Endothelial cell of umbilical vein (primary cell): Measurements from ENCODE around the gene AP3S2. TPM values are rescaled to one million over a fixed set of nuclear protein-coding genes. Genes with fewer than 3 reads are reported as not detected.

Source experiments
- BruUV-seq: library from RNA; stranded (reverse); fragments of 400-500 nt; replicated peaks from 2 replicates; lab custom pipeline; 2021; lab: Mats Ljungman, UMichigan
- CTCF ChIA-PET: fragments of 300-600, 350-600 bp; sonication (Branson Sonifier 250); formaldehyde crosslinking; loops from one replicate; lab custom pipeline; 2021; ENCODE audit warnings: antibody characterized with exemption, inconsistent platforms; lab: Charles Lee
- POLR2A ChIA-PET: fragments of 300-600, 350-600 bp; sonication (Branson Sonifier 250); formaldehyde crosslinking; loops from one replicate; lab custom pipeline; 2021; ENCODE audit warnings: antibody characterized with exemption, inconsistent platforms; lab: Charles Lee
- DNase-seq: peaks from one replicate; pipeline ENCODE4 v3.0.0-alpha.2; 2011; ENCODE audit warnings: low read depth, low spot score
- FAIRE-seq: peaks from 2 replicates; lab custom pipeline; 2011; peaks lifted over from hg19 to GRCh38; lab: Jason Lieb, UNC
- H2AFZ ChIP-seq: 2 replicates; pipeline ENCODE4 v1.6.0; 2012; ENCODE audit warnings: low read depth, low read length, control low read depth, inconsistent platforms
- H3K27ac ChIP-seq: 2 replicates; pipeline ENCODE4 v1.5.1; 2011; ENCODE audit warnings: low read depth, mild to moderate bottlenecking, control low read depth, low read length, moderate library complexity; ENCODE audit not compliant: insufficient read depth
- H3K27me3 ChIP-seq, 2 experiments: 2 replicates each; pipeline versions ENCODE4 v1.6.0 to v1.6.1; 2011; ENCODE audit warnings: low read length in 2 of 2, mixed read lengths in 1 of 2; ENCODE audit not compliant: control insufficient read depth in 2 of 2, insufficient read depth in 2 of 2
- H3K36me3 ChIP-seq, 2 experiments: 2 replicates in 1 of 2; 3 replicates in 1 of 2; pipeline ENCODE4 v1.5.1; 2011; ENCODE audit warnings: low read length in 2 of 2, mild to moderate bottlenecking in 1 of 2, moderate library complexity in 1 of 2; ENCODE audit not compliant: control insufficient read depth in 2 of 2, insufficient read depth in 2 of 2; ENCODE audit errors: extremely low read depth in 1 of 2
- H3K4me1 ChIP-seq: 3 replicates; pipeline ENCODE4 v1.5.1; 2011; ENCODE audit warnings: mild to moderate bottlenecking, low read length; ENCODE audit not compliant: control insufficient read depth, insufficient read depth; ENCODE audit errors: extremely low read depth
- H3K4me2 ChIP-seq: 2 replicates; pipeline ENCODE4 v1.6.1; 2011; ENCODE audit warnings: low read length, control low read depth, mixed read lengths; ENCODE audit not compliant: insufficient read depth
- H3K4me3 ChIP-seq, 3 experiments: fragments of 200-600 bp in 1 of 3; sonication (generic), shearing (Covaris generic) in 1 of 3; replicated peaks in 1 of 3; 2 replicates each; pipeline ENCODE4 v1.5.1; 2011 to 2016; ENCODE audit warnings: control low read depth in 3 of 3, low read length in 3 of 3, mild to moderate bottlenecking in 2 of 3, inconsistent platforms in 1 of 3, low read depth in 1 of 3, moderate library complexity in 1 of 3; ENCODE audit not compliant: insufficient read depth in 1 of 3
- H3K79me2 ChIP-seq: 2 replicates; pipeline ENCODE4 v1.6.0; 2012; ENCODE audit warnings: low read length, inconsistent platforms; ENCODE audit not compliant: control insufficient read depth, insufficient read depth
- H3K9ac ChIP-seq: replicated peaks from 2 replicates; pipeline ENCODE3; 2011; ENCODE audit warnings: low read length, control low read depth; ENCODE audit not compliant: insufficient read depth; ENCODE audit errors: extremely low read depth
- H3K9me1 ChIP-seq: replicated peaks from 3 replicates; pipeline ENCODE4 v1.6.0; 2011; ENCODE audit warnings: mild to moderate bottlenecking, low read length; ENCODE audit not compliant: control insufficient read depth, insufficient read depth; ENCODE audit errors: extremely low read depth
- H3K9me3 ChIP-seq: replicated peaks from 2 replicates; pipeline ENCODE4 v1.5.1; 2012; ENCODE audit warnings: low read length, inconsistent platforms; ENCODE audit not compliant: control insufficient read depth, insufficient read depth
- H4K20me1 ChIP-seq: replicated peaks from 2 replicates; pipeline ENCODE3; 2011; ENCODE audit warnings: mild to moderate bottlenecking, low read length; ENCODE audit not compliant: control insufficient read depth, insufficient read depth; ENCODE audit errors: extremely low read depth
- EZH2 ChIP-seq: IDR thresholded peaks from 2 replicates; pipeline ENCODE4 v1.6.1; 2012; ENCODE audit warnings: borderline replicate concordance, low read depth, mild to moderate bottlenecking, moderate library complexity, low read length, inconsistent platforms; ENCODE audit not compliant: severe bottlenecking
- FOS ChIP-seq: IDR thresholded peaks from 2 replicates; pipeline ENCODE4 v1.6.1; 2011; ENCODE audit warnings: mild to moderate bottlenecking, low read length, moderate library complexity, borderline replicate concordance; ENCODE audit not compliant: insufficient read depth
- GATA2 ChIP-seq: IDR thresholded peaks from 2 replicates; pipeline ENCODE4 v1.7.0; 2011; ENCODE audit warnings: low read depth, mild to moderate bottlenecking, moderate library complexity, mixed read lengths, low read length; ENCODE audit not compliant: insufficient read length, insufficient read depth
- JUN ChIP-seq: IDR thresholded peaks from 2 replicates; pipeline ENCODE4 v1.6.1; 2011; ENCODE audit warnings: borderline replicate concordance, low read depth; ENCODE audit not compliant: insufficient read length, insufficient read depth
- MYC ChIP-seq: IDR thresholded peaks from one replicate; pipeline ENCODE4 v1.6.1; 2011; ENCODE audit warnings: mild to moderate bottlenecking, low read depth, low read length
- POLR2A ChIP-seq: IDR thresholded peaks from 2 replicates; pipeline ENCODE4 v1.6.1; 2012; ENCODE audit warnings: low read depth, mild to moderate bottlenecking, control low read depth, low read length
- POLR2AphosphoS5 ChIP-seq: IDR thresholded peaks from 2 replicates; pipeline ENCODE4 v1.6.1; 2012; ENCODE audit warnings: low read depth, mild to moderate bottlenecking, control low read depth, low read length, moderate library complexity; ENCODE audit not compliant: insufficient read depth
- dilution Hi-C: fragments of 300-500 bp; cut with MboI; formaldehyde crosslinking; loops from one replicate; pipeline ENCODE4 v1.15.0; 2019; ENCODE audit warnings: low sequenced_read_pairs; ENCODE audit not compliant: extremely low pct_ligation_motif_present
- intact Hi-C: fragments of 100-400 bp; cut with micrococcal nuclease; formaldehyde crosslinking; loops from one replicate; pipeline ENCODE4 v1.10.0; 2022
- polyA plus RNA-seq, 4 experiments: library from polyadenylated mRNA; depleted of rRNA in 3 of 4; stranded (reverse) in 3 of 4; unstranded in 1 of 4; fragments of >200 nt; gene quantifications; 2 replicates each; pipeline versions ENCODE4 v1.2.1 to v1.2.3, GENCODE V29; 2011 to 2012; ENCODE audit warnings: missing spikeins in 1 of 4
- total RNA-seq: library from RNA; stranded (reverse); gene quantifications from 2 replicates; pipeline ENCODE4 v1.2.3, GENCODE V29; 2021
- TF ChIP-seq, protein P1 (sequence below), 2 donors: IDR thresholded peaks; 1 replicate in 1 of 2; 2 replicates in 1 of 2; pipeline ENCODE4 v1.5.1; 2011; ENCODE audit warnings: low read length in 2 of 2, mild to moderate bottlenecking in 2 of 2, moderate library complexity in 2 of 2, control low read depth in 1 of 2, inconsistent platforms in 1 of 2, low read depth in 1 of 2; ENCODE audit not compliant: insufficient read depth in 1 of 2; ENCODE audit errors: extremely low read depth in 1 of 2
- TF ChIP-seq, protein P2 (sequence below): IDR thresholded peaks from 2 replicates; pipeline ENCODE4 v1.6.1; 2011; ENCODE audit not compliant: insufficient read depth, insufficient read length

Gene AP3S2
- total and polyA plus RNA-seq, 2 donors (not counting 3 experiments of a cell fraction or from before 2014, with no cell fraction given), result 14.6 to 31.1 TPM

DNA sequence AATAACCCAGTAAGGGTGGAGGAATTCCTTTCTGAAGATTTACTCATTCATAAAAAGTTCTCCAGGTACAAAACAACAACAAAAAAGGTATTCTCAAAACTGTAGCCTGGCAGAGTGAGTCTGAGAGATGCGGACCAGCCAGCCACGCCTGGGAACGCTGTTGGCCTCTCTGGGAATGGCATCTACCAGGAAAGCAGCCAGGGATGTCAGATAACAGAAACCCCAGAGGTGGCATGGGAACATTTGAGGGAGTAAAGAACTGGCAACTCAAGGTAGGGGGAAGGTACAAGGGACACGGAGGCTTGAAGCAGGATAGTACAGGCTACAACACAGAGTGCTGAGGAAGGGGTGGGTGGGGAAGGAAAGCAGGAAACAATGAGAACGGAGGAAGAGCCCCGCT lies 7.1 kb upstream of the AP3S2 start:
- H3K4me3 ChIP-seq, result no peak overlapping the region
- no peaks in the 10 kb centered on the region for H4K20me1 ChIP-seq
- H3K4me1 ChIP-seq, result no peaks in the 10 kb centered on the region
- no TSS peak for BruUV-seq
- peaks cover 0 to 18% of the 10 kb centered on the region in 2 experiments for H3K36me3 ChIP-seq
- ChIA-PET CTCF (interaction anchor here (1.0 kb wide), 1 partner anchor 26 kb away, joined by 3 read pairs; no protein-coding TSS in a partner anchor), POLR2A (no interaction called here)
- H3K27ac ChIP-seq, result no peak overlapping the region
- no peak overlapping the region for H3K9ac ChIP-seq
- H3K79me2 ChIP-seq, result no peaks in the 10 kb centered on the region
- FAIRE-seq (no peak), DNase-seq (no peak)
- intact Hi-C loops, result no loop called here
- dilution Hi-C loops, result no loop called here
- no peak overlapping the region for H3K4me2 ChIP-seq
- TF ChIP-seq, protein P1, sequence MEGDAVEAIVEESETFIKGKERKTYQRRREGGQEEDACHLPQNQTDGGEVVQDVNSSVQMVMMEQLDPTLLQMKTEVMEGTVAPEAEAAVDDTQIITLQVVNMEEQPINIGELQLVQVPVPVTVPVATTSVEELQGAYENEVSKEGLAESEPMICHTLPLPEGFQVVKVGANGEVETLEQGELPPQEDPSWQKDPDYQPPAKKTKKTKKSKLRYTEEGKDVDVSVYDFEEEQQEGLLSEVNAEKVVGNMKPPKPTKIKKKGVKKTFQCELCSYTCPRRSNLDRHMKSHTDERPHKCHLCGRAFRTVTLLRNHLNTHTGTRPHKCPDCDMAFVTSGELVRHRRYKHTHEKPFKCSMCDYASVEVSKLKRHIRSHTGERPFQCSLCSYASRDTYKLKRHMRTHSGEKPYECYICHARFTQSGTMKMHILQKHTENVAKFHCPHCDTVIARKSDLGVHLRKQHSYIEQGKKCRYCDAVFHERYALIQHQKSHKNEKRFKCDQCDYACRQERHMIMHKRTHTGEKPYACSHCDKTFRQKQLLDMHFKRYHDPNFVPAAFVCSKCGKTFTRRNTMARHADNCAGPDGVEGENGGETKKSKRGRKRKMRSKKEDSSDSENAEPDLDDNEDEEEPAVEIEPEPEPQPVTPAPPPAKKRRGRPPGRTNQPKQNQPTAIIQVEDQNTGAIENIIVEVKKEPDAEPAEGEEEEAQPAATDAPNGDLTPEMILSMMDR (IDR thresholded peaks at IDR 0.05; ENCODE audit: extremely low read depth in 1 of 2, insufficient read depth in 1 of 2, low read depth in 1 of 2, low read length in 2 of 2), result no peak
- TF ChIP-seq FOS, result no peak
- no peak for TF ChIP-seq EZH2
- no peak for TF ChIP-seq MYC
- TF ChIP-seq POLR2AphosphoS5, result no peak
- TF ChIP-seq JUN, result no peak
- no peak for TF ChIP-seq POLR2A
- no peak for TF ChIP-seq GATA2
- TF ChIP-seq, protein P2, sequence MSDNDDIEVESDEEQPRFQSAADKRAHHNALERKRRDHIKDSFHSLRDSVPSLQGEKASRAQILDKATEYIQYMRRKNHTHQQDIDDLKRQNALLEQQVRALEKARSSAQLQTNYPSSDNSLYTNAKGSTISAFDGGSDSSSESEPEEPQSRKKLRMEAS, result no peak
- no peaks in the 10 kb centered on the region for H3K9me1 ChIP-seq
- no peak overlapping the region for H2AFZ ChIP-seq
- no peaks in the 10 kb centered on the region for H3K9me3 ChIP-seq
- H3K27me3 ChIP-seq, result no peaks in the 10 kb centered on the region
